ENCODE measurements around the gene CD74.

CD74 gene

GRCh38 chr5:150409638-150410523 is 2.8 kb downstream of the CD74 start:
- DNase-seq: peak; percentile 70

GRCh38 chr5:150408231-150408943 is 4.3 kb downstream of the CD74 start:
- DNase-seq: no peak

GRCh38 chr5:150407096-150407720 is 5.5 kb downstream of the CD74 start:
- DNase-seq: no peak

GRCh38 chr5:150406723-150407095 is 6.0 kb downstream of the CD74 start:
- DNase-seq: no peak

- no peak for DNase-seq
Measured at GRCh38 chr5:150406103-150406722, 6.5 kb downstream of the CD74 start.

- no peak for DNase-seq
Measured at GRCh38 chr5:150404941-150405816, 7.5 kb downstream of the CD74 start.

GRCh38 chr5:150404535-150404934 is 8.2 kb downstream of the CD74 start:
- no peak for DNase-seq

- DNase-seq: no peak
Measured at GRCh38 chr5:150404121-150404520, 8.6 kb downstream of the CD74 start.

GRCh38 chr5:150402901-150403342 is 9.8 kb downstream of the CD74 start:
- no peak for DNase-seq

GRCh38 chr5:150402229-150402773 is 10.4 kb downstream of the CD74 start:
- DNase-seq: no peak

- no peak for DNase-seq
Measured at GRCh38 chr5:150401376-150402228, 11.1 kb downstream of the CD74 start.

- no peak for DNase-seq
Measured at GRCh38 chr5:150401076-150401375, 11.7 kb downstream of the CD74 start.

GRCh38 chr5:150400316-150401075 is 12.2 kb downstream of the CD74 start:
- no peak for DNase-seq

- DNase-seq: no peak
Measured at GRCh38 chr5:150399524-150400211, 13.0 kb downstream of the CD74 start.

- no peak for DNase-seq
Measured at GRCh38 chr5:150398722-150399523, 13.8 kb downstream of the CD74 start.

GRCh38 chr5:150397782-150398721 is 14.7 kb downstream of the CD74 start:
- DNase-seq: no peak

GRCh38 chr5:150397146-150397781 is 15.4 kb downstream of the CD74 start:
- no peak for DNase-seq

Measured in GF-D8 (cell line).